Hypothalamus (tissue), 51 donors: ENCODE results near the gene DEDD2.

Experiments used
- DNase-seq, 51 donors: peaks; one replicate each; lab custom pipeline; 2025; lab: John Stamatoyannopoulos, UW

Gene DEDD2

DNA sequence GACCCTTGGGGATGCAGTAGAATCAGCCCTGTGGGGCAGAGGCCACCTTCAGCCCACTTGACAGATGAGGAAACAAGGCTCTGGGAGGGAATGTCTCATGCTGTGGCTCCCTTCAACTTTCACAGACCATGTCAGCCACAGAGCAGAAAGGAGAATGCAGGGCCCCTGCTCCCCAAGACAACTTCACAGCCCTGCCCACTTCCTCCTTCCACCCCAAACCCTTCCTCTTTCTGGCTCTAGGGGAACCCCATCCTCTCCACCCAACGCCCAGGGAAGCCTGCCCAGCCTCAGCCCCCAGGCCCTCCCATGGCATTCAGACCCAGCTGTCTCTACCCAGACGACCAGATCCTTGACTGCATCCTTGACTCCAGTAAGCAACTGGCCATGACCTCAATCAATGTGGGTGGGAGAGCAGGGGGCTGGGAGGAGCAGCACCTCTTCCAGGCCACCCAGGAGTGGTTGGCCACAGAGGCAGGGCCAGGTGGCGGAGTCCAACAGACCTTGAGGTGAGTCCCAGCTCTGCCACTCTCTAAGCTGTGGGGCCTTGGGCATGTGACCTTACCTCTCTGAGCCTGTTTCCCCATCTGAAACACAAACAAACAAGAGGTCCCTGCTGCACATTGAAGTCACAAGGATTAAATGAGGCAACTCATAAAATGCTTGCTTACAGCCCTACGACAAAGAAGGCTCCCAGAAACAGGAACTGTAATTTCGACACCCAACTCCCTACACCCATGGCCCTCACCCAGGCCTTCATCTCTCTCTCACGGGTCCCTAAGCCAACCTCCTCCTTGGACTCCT, 15.8 kb downstream of the DEDD2 start:
- DNase-seq, result peak in 9 of 51 donors; percentile 5 to 34 (median 22)

DNA sequence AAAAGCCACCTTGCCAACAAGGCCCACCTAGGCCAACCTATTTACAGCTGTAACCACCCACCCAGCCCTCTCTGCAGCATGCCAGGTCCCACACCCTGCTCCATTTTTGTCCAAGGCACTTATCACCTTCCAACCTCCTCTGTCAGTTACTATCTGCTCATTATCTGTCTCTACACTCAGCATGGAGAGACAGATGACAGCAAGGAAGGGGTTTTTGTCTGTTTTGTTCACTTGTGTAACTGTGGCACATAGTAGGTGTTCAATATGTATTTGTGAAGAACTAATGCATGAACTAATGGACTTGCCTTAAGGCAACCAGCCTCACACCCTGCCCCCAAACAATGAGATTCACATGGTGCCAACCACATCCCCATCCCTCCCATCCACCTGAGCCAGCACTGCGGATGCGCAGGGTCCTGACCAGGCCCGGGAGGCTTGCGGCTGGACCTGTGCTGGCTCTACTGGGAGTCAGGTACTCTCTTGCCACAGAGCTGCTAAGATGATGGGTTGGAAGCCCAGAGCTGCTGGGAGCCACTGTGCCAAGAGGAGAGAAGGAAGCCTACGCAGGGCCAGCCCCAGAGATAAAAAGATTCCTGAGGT, 17.3 kb downstream of the DEDD2 start:
- no peak for DNase-seq

DNA sequence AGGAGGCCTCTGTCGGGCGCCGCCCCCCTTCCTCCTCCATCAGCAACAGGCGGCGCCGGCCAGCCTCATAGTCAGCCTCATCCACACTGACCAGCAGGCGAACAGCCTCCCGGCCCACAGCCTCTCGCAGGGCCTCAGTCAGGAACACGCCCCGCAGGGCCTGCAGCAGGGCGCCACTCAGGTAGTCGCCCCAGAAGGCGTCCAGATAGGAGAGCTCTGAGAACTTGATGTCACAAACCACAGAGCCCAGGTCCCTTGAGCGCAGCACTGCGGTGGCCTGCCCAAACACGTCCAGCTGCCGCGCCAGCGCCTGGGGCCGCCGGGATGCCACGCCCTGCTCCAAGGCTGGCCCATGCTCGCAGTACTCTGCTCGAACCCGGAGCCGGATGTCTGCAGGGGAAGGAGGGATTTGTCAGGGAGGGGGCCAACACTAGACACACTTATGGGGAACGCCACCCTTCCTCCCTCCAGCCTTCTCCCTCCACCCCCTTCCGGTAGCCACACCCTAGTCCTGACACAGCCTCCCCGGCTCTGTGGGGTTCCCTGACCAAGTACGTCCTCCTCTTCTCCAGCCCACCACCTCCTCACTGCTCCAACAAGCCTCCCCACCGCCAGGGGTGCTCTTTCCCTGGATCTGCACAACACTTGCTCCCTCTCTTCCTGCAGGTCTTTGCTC, 17.9 kb downstream of the DEDD2 start:
- DNase-seq, result no peak

DNA sequence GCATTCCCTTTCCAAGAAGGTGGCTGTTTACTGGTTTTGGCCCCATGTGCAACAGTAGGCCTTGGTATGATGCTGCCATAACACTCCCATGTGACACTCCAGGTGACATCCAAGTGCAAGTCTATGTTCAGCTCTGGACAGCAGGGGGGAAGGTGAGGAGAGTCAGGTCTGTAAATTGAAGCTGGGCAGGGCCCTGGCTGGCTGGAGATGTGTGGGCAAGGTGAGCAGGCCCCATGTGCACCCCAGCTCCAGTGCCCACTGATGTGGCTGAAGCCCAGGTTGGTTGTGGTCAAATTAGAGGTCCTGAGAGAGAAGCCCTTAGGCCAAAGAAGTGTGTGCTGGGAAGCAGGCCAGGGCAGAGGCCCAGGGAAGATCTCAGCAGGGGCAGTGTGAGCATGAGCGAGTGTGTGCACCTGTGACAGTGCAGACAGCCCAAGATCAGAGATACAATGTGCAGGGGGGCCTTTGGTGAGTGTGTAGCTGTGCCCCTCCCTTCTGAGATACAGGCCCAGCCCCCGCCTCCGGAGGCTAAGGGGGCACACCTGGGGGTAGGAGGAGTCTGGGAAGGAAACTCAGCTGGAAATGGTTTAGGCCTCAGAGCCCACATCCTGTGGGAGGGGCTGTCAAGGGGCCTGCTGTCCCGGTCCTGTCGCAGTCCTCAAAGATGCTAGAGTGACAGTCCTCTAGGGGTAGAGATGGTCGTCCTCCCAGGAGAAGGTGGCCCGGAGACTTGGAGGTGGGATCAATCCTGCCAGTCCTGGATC, 18.6 kb downstream of the DEDD2 start:
- DNase-seq, result no peak

DNA sequence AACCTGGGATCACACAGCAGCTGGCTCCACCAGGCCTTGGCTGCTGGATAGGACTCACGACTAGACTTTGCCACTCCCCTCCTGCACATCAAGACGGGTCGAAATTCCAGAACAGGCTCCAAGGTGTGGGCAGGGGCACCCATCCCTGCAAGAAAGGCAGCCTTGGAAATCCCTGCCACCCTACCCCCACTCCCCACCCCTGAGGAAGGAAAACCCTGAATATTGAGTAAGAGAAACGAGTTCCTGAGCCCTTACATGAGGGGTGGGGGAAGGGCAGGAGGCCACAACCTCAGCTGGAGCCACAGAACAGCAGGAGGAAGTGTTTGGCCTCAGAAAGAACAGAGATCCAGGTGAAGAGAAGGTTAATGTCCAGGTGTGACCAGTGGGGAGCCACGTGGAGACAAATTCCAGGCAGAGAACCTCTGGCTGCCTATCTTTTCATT, 20.1 kb downstream of the DEDD2 start:
- no peak for DNase-seq

DNA sequence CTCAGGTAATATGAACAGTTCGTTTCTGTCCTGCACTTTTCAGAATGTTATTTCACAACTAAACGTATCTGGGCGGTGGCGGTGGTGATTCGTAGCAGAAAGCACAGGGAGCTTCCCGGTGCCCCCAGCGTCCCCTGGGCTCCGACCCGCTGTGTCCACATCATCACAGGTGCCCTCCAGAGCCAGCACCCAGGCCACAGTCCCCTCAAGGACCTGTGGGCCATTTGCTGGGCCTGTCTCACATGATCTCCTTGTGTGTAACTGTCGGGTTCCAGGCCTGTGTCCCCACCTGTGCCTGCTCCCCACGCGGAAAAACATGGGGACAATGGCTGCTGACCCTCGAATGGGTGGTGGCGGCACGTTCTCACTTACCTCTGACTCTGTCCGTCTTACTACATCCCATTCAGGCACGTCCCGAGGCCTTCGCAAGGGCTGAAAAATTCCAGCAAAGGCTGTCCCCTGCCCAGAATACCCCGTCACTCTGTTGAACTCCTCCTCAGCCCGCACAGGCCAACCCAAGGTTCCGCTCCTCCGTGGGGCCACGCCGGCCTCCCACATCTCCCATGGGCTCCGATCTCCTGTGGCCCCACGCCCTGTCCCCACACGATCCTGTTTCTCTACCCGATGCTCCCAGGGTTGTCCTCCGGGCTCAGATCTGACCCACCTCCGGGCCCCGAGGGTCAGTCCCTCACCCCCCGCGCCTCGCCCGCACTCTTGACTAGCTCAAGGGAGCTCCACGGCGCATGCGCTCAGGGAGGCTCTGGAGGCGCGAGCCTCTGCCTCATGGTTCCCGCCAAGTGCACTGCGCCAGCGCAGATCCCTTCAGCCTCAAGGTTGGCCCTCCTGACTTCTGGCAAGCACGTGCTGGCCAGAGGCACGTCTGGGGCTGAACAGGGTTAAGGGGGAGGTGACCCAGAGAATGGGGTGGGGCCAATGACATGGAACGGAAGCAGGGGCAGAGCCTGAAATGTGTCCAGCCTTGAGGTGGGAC, 21.2 kb downstream of the DEDD2 start:
- no peak for DNase-seq

DNA sequence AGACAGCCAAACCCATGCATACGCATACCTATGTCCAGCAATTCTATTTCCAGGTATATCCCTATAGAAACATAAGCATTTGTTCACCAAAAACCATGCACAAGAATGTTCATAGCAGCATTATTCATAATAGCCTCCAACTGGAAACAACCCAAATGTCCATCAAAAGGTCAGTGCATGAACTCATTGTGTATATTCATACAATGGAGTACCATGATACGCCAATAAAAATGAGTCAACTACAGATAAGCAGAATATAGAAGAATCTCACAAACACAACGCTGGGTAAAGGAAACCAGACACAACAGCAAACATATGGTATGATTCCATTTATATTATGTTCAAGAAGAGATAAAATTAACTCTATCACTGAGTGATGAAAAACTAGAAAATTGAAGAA, 23.8 kb downstream of the DEDD2 start:
- DNase-seq, result no peak

DNA sequence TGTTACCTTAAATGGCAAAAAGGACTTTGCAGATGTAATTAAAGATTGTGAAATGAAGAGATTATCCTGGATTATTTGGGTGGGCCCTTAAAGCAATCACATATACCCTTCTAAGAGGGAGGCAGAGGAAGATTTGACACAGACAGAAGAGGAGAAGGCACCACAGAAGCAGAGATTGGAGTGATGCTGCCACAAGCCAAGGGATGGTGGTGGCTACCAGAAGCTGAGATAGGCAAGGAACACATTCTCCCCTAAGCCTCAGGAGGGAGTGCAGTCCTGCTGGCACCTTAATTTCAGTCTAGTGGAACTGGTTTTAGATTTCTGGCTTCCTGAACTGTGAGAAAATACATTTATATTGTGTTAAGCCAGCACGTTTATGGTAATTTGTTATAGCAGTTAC, 24.2 kb downstream of the DEDD2 start:
- DNase-seq, result no peak

DNA sequence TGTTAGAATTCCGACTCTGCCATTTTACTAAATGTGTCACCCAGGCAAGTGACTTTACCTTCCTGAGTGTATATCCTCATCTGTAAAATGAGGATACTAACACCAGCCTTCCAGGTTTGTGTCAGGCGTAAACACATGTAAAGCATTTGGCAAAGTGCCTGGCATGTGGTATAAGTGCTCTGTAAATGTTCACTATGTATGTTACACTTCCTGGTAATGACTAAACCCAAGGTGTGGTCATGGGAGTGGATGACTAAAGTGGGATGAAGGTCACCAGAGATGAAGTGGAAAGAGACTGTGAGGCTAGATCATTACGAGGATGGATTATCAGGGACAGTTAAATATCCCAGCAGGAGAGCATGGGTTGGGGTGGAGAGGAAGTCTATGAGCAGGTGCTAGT, 25.6 kb downstream of the DEDD2 start:
- no peak for DNase-seq

DNA sequence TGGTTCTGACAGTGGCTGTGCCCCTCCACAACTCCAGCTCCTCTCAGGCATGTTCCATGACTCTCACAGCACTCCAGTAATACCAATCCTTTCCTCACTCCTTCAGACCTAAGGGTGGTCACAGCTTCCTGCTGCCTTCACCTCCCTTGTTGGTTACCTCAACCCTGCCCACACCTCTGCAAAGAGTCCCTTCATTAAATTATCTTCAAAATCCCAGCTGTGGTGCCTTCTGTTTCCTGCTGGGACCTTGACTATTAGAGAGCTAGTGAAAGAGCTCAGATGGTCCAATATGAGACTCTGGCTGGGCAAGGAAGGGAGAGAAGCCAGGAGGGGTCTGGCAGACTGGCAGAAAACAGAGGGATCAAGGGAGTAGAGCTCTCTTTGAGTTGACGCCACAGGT, 26.1 kb downstream of the DEDD2 start:
- DNase-seq, result no peak

DNA sequence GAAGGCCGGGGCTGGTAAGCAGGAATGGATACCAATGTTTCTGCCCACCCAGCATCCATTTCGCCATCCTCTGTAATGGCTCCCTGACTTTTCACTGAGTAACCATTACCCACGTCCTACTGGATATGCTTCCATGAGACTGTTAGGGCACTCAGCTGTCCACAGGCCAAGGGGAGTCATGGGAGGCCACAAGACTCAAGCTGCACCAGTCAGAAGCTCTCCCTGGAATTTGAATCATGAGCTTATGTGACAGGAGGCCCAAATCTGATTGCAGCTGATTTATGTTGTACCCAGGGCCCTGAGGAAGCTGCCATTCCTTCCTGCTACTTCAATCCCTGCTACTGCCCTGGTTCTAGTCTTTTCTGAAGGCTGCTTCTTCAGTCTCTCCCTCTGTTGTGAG, 28.3 kb downstream of the DEDD2 start:
- no peak for DNase-seq

DNA sequence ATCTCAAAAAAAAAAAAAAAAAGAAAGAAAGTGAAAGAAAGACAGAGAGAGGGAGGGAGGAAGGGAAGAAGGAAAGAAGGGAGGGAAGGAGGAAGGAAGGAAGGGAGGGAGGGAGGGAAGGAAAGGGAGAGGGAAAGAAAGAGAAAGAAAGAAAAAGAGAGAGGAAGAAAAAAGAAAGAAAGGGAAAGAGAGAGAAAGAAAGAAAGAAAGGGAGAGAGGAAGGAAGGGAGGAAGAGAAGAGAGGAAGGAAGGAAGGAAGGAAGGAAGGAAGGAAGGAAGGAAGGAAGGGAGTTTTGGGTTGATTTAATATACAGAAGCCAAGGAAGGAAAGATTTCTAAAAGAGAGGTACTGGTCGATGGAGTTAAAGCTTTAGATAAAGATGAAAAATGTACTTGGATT, 28.8 kb downstream of the DEDD2 start:
- no peak for DNase-seq

DNA sequence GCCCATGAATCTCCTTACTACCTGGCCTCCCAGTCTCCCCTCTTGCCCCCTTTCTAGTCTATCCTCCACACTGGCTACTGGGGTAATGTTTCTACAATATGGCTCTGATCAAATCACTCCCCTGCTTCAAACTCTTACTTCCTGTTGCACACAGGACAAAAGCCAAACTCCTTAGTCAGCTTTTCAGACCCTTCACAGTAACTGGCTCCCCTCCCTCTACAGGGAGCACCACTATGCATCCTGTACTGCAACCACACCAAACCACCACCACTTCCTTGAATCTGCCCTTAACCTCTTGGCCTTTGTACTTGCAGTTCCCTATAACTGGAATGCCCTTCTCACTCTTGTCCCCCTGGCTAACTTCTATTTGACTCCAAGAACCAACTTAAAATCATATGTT, 32.2 kb downstream of the DEDD2 start:
- peak in 2 of 51 donors; percentile 6 to 12 for DNase-seq

DNA sequence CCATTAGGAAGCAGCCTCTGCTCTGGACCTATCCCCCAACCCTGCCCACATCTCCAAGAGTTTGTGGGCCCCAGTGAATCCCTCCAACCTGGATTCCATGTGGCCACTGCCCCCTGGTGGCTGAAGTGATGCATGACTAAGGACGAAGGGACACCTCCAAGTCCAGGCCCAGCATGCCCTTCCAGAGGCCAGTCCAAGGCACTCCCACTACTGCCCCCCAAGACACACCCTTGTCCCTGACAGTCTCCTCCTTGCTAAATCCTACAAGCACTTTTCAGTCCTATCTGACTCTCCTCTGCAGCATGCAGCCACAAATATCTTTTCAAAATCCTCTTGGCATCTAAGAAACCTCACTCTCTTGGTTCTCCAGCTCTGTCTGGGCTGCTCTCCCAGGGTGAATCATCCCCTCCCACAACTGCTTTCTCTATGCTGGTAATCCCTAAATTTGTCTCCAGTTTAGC, 33.0 kb downstream of the DEDD2 start:
- DNase-seq, result peak in 48 of 51 donors; percentile 10 to 83 (median 56)

DNA sequence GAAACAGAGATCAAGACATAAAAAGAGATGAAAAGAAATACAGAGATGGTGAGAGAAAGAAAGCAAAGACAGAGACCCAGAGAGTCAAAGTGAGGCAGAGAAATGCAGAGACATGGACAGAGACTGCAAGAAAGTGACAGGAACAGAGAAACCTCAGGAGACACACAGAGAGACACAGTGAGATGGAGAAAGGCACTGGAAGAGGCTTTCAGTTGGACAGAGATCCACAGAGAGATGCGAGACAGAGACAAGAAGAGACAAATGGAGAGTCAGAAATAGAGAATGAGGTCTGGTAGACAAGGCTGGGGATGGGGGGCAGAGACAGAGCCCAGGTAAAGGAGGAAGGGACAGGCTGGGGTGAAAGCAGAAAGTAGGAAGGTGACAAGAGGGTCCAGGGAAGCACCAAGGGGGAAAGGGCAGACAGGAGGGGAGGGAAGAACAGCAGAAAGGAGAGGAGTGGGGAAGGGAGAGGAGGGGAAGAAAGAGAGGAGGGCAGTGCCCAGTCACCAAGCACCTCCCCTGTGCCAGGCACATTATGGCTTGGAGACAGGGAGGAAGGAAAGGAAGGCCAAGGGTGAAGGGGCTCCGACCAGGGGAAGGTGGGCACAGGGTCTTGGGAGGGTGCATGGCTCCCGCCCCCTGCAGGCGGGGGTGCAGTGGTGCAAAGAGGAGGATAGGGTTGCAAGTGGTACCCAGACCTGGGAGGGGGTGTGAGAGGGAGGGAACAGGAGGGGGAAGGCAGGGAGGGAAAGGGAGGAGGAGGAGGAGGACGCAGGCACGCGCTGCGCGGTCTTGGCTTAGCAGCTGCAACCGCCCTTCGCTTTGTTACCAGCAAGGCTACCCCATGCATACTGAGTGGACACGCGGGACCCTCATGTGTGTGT, 38.4 kb downstream of the DEDD2 start:
- DNase-seq, result no peak

DNA sequence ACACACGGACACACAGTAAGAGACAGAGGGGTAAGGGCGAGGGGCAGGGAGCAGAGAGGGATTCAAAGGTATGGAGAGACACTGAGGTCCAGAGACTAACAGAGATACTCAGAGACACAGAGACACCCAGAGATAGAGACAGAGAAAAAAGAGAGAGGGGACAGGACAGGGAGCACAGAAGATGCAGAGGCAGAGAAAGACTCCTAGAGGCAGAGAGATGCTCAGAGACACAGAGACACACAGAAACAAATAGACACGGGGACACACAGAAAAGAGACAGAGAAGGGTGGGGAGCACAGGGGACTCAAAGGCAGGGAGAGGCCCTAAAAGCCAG, 39.8 kb downstream of the DEDD2 start:
- DNase-seq, result no peak

DNA sequence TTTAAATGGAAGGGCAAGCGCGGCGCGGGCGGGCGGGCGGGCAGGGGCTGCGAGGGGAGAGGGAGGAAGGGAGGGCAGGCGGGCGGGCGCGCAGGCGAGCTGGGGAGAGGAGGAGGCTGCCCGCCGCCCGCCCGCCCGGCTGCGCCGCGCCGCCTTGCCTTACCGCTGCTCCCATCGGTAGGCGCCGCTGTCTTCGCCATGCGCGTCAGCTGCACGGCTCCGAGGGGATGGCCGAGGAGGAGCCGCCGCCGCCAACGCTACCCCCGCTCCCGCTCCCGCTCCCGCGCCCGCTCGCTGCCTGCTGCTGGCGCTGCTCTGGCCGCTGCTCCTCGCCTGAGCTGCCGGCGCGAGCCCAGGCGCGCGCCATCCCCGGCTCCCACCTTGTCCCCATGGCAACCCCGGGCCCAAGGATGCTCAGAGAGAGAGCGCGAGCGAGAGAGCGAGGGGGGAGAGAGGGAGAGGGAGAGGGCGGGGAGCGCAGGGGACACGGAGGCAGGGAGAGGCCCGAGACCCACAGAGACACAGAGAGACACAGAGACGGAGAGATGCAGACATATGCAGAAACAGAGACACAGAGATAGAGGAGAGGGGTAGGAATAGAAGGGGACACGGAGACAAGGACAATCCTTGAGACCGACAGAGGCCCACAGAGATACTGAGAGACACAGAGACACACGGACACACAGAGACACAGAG, 40.3 kb downstream of the DEDD2 start:
- DNase-seq, result peak in 49 of 51 donors; percentile 20 to 87 (median 58)

DNA sequence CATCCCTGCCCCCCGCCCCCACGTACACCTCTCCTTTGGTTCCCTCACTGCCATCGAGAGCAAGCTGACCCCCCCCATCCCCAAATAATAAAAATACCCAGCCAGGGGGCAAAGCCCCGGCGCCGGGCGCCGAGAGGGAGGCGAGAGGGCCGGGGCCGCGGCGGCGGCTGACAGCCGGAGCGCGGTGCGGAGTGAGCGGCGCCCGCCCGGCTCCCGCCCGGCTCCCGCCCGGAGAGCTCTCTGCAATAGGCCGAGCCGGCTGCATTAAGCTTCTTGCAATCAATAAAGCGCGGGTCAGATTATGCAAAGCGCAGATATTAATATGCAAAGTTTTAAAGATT, 40.9 kb downstream of the DEDD2 start:
- peak in 7 of 51 donors; percentile 19 to 69 (median 38) for DNase-seq
